GM21528 (cell line): ENCODE results near the gene SUGCT.
"Not testable (repeated sequence)": the region's sequence is repeated elsewhere in the genome, so short reads cannot be mapped to it uniquely, and the experiment has no call there.

Experiments used
- ATAC-seq: cut with Tn5 transposase; IDR thresholded peaks from one replicate; pipeline ENCODE4 v1.9.1; 2021; ENCODE audit warnings: mild to moderate bottlenecking, moderate library complexity; ENCODE audit not compliant: unreplicated experiment, low FRiP score

The SUGCT gene

DNA sequence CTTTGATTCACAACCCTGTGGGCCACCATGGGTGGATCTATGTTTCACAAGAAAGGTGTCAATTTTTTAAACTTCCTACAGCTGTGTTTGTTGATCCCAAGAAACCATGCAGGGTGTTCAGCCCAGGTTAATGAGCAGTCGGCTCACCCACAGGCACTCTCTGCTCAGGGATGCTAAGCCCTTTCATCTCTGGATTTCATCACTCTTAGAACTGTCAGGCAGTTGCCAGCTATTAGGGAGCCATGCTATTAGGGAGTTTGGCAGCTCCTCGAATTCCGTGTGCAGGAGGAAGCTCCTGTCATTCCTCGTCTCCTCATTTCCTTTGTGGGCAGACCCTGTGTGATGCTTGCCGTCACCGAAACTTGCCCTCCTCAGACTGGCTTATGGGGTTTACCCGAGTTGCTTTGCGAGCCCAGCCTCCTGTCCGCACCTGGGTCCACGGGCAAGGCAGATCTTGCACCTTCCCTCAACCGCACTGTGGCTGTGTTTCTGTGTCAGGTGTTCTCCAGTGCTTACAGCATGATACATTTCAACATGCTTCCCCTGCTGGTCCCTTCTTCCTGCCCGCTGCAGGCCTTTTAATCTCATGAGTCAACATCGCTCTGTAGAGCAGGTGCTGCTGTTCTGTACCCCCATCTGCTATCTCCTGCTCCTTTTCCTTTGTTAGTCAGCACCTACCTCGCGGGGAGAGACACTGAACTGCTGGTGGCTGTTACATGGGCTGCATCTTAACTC is 509.8 kb downstream of the SUGCT start:
- ATAC-seq, result no peak

DNA sequence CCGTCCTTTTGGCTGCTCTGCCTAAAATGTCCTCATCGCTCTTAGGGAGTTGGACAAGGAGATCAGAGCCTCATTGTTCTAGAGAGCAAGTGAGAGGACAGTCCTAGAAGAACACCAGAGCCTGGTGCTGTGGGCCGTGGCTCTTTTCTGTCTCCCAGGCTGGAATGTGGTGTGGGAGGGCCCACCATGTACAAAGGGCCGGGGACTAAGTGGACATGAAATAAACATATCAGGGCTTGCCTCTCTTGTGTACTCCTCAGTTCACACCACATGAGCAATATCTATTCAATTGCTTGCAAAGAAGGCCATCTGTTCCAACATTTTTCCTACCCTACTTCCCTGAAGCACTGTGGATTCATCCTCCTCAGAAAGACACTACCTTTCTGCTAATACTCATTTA is 510.4 kb downstream of the SUGCT start:
- ATAC-seq, result no peak

DNA sequence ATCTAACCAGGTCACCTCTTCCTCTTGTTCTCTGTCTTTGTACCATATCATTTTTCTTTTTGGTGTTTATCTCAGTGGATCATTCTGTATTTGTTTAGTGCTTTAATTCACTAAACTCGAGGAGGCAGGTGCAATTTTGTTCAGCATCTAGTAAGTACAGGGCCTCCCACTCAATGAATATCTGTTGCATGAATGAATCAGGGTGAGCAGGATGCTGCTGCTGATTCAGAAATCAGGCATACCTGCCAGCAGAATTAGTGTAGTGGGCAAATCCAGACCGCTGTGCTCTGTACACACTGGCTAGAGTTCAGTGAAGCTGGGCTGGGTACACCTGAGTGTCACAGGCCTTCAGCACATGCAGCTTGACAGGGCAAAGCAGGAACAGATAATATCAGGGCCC is 511.9 kb downstream of the SUGCT start:
- no peak for ATAC-seq

DNA sequence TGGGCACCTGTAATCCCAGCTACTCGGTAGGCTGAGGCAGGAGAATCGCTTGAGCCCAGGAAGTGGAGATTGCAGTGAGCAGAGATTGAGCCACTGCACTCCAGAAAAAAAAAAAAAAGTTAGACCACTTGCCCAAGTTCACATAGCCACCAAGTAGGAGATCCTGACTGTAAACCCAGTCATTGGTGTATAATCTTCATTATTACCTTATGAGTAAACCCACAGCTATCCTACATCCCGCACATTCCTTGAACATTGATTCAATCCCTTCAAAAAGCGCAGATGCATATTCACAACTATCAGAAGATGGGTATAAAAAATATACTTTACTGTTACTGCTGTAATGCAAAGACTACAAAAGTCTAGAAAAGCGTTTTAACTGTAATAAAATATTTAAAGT is 512.9 kb downstream of the SUGCT start:
- no peak for ATAC-seq

DNA sequence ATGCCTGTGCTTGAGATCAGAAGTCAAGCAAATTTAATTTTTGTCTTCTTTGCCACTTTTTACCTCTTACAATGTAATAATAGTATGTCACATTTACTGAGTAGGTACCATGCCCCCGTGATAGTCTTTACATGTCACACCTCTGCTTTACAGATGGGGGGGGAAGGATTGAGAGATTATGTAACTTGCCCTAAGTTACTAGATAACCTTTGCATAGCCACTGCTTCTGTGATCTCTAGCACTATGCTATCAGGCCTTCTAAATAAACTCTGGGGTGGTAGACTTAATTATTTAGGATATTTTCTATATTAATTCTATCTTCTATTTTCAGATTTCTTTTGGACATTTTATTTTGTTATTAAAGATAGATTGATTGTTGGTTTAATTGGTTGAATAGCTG is 514.4 kb downstream of the SUGCT start:
- no peak for ATAC-seq

DNA sequence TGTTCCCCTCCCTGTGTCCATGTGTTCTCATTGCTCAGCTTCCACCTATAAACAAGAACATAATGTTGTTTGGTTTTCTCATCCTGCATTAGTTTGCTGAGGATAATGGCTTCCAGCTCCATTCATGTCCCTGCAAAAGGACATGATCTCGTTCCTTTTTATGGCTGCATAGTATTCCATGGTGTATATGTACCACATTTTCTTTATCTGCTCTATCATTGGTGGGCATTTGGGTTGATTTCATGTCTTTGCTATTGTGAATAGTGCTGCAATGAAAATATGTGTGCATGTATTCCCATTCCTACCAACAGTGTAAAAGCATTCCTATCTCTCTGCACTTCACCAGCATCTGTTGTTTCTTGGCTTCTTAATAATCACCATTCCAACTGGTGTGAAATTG is 516.1 kb downstream of the SUGCT start:
- ATAC-seq, result not testable (repeated sequence)

DNA sequence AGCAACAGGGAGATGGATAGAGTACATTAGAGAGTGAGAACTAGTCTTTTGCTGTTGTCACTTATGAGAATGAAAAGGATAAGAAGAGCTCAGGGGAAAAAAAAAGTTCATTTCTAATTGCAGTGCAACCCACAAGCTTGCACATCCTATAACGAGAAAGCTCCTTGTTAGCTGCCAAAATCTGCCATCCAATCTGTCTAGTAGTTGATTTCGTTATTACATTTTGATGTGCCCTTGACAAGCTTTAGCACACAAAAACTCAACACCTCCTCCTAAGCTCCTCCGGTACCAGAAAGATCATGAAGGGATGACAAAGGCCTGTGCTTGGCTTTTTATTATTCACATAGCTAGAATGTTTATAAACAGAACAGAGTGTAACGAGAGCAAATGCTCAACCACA is 519.4 kb downstream of the SUGCT start:
- ATAC-seq, result no peak

DNA sequence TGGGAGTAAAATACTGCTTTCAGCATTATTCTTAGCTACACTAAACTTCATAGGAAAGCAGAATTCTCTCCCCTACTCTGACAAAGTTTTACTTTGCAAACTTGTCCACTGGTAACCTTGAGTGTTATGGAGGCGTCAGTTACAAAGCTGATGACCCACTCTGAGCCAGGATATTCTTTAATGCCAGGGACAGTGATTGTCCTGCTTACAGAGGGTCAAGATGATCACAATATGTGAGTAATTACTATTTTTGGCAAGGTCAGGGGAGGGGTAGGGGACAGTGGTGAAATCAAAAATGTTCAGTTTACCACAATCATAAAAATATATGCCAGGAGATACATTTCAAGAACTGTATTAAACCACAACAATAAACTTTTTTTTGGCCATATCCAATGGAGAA is 520.6 kb downstream of the SUGCT start:
- no peak for ATAC-seq

DNA sequence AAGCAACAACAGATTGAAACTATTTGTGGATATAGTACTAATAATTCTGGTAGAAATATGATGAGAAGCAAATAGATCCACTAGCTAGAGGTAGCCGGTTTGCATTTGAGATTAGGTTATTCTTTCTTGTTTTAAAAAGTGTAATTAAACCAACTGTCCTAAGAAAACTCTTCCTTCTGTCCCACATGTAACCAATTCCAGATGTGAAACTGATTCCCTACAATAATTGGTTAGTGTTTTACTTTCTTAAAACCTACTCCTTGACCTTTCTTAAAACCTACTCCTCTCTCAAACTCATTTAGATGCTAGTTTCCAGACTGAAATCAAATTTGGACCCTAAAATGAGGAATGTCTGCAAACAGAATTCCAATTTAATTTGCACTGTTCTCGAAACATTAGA is 521.5 kb downstream of the SUGCT start:
- ATAC-seq, result no peak

DNA sequence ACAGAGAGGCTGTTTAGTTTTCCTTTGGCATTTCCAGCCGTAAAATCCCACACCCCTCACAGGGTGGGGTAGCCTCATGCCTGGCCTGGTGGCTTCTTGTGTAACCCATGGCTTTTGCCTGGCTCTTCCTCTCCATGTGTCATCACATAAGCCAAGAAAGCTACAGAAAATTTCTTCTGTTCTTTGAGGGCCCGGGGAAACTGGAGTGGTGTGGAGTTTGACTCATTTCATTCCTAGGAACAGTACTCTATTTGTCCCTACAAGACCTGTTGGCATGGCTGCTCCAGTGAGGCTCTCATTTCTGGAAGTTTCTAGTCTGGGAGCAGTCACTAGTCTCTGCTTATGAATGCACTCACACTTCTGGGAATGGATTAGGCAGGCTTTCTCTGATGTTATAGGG is 523.9 kb downstream of the SUGCT start:
- no peak for ATAC-seq

DNA sequence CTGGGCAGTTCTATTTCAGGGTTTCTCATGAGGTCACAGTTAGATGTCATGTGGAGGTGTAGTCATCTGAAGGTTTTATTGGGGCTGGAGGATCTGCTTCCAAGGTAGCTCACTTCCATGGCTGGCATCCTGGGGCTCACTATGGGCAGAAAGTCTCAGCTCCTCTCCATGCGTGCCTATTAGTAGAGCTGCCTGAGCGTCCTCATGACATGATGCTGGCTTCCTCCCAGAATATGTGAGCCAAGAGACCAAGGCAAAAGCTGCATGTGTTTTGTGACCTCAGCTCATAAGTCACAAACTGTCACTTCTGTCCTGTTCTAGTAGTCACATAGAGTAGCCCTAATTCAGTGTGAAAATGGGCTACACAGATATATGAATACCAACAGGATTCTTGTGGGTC is 524.4 kb downstream of the SUGCT start:
- ATAC-seq, result no peak

DNA sequence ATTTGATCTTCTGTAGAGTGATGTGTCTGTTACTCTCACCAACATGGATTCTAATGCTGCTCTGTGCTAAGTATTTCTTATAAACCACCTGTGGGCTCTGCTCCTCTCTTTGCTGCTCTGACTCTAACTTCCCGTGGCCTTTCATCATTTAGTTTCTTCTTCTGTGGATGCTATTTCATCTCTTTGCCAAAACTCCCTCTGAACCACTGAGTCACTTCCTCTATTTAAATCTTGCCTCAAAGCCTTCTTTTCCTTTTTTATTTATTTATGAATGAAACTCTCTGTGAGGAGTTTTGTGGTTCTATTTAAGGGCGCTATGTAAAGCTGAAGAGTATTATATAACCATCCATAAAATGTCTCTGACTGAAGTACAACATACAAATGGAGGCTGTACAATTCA is 538.5 kb downstream of the SUGCT start:
- ATAC-seq, result no peak

DNA sequence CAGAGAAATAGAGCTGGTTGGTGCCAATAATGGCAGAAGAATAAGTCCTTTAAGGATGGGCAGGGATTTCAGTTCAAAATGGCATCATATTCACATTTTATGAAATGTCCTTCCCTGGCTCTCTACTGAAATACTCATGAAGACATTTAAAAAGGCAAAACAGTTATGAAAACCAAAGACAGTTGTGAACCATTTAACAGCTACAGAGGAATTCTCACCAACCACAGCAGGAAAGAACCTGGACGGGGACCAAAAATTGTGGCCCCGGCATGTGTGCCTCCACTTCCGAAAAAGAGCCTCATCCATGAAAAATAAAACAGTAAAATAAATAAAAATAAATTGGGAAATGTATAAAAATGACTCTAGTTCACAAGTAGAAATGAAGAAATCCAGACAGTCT is 539.5 kb downstream of the SUGCT start:
- no peak for ATAC-seq

DNA sequence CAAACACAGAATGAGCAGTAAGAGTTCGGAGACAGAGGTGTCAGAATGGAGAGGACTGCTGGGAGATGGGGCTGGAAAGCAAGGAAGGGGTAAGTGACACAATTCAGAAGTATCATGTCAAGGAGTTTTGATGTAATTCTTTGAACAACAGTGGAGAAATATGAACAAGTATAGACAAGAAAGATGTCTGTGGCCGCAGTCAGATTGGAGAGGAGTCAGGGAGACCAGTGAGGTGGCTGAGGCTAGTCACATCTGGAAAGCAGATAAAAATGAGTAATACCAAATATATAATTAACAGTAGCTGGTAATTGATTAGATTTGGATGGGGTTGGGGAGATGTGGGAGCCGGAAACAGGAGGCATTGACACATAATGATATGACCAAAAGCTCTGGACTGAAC is 540.9 kb downstream of the SUGCT start:
- no peak for ATAC-seq

DNA sequence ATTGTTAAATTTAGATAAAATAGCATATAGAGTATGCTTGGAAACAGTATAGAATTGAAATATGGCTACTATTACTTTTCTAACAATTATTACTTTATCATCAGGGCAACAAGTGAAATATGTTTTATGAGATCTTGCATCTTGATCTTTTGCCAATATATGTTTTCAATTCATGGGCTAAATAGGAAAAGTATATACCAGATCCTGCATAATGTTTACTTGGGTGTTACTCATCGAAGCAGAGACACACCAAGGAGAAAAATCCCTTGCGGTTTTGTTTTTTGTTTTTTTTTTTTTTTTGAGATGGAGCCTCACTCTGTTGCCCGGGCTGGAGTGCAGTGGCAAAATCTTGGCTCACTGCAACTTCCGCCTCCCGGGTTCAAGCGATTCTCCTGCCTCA is 541.4 kb downstream of the SUGCT start:
- ATAC-seq, result no peak

DNA sequence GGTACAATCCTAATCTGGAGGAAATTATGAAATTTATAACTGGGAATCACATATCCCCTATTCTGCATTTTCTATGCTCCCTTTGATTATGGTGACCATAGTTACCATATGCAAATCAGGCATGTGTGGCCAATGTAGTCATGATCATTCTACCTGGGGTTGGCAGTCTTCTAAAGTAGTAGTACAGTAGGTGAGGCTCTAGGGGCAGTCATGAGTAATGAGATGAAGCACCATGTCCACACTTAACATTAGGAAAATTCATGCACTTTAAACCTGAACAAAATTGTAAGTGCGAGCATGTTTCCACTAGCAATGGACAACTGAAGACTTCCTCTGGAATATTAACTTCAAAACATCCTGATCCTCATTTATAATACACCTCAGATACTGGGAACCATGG is 545.9 kb downstream of the SUGCT start:
- ATAC-seq, result peak; percentile 85

DNA sequence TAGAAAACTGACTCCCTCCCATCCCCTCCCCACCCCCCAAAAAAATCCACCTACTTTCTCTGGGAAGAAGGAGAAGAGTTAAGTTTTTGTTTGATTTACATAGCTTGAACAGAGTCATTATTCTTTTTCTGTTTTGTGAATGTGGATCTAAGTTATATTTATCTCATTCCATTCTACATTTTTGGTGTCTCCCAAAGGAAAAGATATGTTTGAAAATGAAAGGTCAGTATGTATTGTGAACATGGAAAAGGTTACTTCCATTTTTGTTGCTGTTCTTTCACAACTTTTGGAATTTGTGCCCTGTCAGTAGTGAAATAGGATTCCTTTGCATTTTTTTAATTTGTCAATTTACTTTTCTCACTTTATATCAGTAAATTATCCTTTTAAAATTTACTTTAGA is 547.9 kb downstream of the SUGCT start:
- no peak for ATAC-seq

DNA sequence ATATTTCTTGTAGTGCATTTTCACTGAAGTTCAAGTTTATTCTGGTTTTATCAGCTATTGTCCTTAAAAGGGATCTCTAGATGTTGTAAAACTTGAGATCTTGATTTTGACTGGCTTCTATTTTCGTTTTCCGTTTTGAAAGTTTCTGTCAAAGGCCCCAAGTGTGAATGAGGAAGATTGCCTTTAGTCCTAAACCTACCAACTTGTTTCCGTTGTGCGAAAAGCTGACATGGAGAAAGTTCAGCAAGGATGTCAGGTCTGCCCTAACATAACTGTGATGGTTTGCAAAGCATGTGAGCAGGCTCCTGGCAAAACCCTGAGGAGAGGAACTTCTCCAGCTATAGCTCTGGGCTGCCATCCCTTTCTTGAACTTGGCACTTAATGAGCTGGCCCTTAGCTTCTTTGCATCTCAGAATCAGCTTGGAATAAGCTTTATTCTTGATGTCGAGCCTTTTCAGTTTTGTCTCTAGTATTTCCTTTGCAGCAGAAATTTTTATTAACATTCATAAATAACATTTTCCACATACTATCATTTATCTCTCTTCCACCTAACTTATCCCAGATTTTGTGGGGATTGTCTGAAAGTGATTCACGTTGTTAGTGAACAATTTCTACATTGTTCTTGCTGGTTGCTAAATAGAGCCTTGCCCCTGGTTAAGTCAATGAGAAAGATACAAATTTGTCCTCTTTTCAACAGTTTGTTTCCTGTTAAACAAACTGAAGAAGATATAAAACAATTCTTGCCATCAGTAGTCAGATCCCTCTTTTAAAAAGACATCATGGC is 559.4 kb downstream of the SUGCT start:
- ATAC-seq, result no peak

DNA sequence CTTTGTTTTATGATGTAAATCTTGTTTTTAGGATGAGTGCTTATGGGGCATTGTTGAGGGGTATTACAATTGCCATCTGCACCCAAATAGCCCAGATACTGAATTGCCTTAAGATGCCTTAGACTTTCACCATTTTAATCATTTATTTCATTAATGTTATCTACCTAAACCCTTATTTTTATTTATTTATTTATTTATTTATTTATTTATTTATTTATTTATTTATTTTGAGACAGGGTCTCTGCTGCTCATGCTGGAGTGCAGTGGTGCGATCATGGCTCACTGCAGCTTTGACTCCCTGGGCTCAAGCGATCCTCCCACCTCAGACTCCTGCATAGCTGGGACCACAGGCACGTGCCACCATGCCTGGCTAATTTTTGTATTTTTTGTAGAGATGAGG is 560.2 kb downstream of the SUGCT start:
- ATAC-seq, result no peak

DNA sequence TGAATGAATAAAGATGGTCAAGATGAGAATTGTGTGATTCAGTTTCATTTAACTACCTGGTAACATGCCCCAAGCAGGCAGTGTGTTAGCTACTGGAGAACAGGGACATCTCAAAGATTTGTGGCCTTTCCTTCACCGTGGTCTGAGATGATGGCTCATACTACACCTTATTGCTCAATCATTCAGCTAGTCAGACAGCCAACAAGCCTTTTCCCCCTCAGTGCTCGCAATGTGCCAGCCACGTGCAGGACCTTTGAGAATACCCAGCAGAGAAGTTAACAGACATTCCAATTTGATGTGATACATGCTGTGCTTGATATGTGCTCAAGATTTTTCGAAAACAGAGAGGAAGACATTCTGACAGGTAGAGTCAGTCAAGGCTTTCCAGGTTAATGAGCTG is 562.8 kb downstream of the SUGCT start:
- ATAC-seq, result no peak

DNA sequence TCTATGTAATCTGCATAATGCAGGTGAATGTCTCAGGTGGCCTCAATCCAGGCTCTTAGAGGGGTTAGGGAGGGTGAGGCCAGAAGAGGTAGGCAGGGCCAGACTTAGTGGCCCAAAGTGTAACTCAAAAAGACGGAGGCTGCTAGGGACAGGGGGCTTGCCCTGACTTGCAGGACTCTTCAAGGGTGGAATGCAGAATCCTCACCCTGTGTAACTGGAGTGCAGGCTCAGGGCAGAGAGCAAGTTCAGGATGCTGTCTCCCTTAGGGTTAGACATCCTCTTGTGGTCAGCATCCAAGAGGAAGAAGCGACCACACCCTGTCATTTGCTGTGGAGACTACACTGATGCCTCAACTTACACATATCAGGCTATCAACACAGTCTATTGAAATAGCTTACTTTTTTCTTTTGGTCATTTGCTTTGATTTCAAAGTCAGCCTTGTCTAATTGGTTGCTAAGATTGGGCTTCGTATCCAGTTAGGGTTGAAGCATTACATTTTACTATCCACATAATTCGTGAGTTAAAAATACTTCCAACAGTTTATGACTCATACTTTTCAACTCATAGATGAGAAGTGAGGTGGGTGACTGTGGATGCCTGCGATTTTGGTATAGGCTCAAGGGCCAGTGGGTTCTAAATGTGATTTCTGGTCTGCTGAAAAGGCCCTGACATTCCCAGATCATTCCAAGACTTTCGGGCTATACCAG is 563.6 kb downstream of the SUGCT start:
- no peak for ATAC-seq

DNA sequence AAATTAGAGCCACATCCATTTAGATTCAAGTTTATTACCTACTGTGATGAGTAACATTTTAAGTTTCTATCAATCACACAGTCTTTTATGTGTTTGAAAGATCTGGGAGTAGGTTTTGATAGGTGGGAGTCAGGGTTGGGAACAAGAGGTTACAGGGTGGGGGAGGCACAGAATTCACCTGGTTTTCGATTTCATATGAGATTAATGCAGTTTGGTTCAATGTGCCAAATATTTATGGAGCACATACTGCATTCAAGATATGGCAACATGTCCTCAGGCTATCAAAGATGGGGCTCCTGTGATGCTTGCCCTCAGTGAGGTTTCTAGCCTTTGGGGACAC is 564.1 kb downstream of the SUGCT start:
- no peak for ATAC-seq
